Neutrophil (primary cell): ENCODE data around the gene RIOX2.

Source experiments
- H3K27ac ChIP-seq: fragments of 200-600 bp; sonication (generic); 2 replicates; pipeline ENCODE4 v1.5.1; 2016; ENCODE audit warnings: mild to moderate bottlenecking, moderate library complexity
- H3K27me3 ChIP-seq: fragments of 200-600 bp; sonication (generic); 2 replicates; pipeline ENCODE4 v1.6.0; 2016; ENCODE audit warnings: mild to moderate bottlenecking
- H3K36me3 ChIP-seq: fragments of 200-600 bp; sonication (generic); 2 replicates; pipeline ENCODE4 v1.5.1; 2017
- H3K4me1 ChIP-seq, 2 experiments: fragments of 200-600 bp in 1 of 2; sonication (generic) in 1 of 2; 1 replicate in 1 of 2; 2 replicates in 1 of 2; pipeline versions ENCODE4 v1.5.1 to v1.6.1; 2013 to 2016; ENCODE audit warnings: low read depth in 1 of 2, low read length in 1 of 2, mild to moderate bottlenecking in 1 of 2, moderate library complexity in 1 of 2; ENCODE audit not compliant: control insufficient read depth in 1 of 2, insufficient read depth in 1 of 2
- H3K4me3 ChIP-seq, 2 experiments: fragments of 200-600 bp in 1 of 2; sonication (generic) in 1 of 2; 1 replicate in 1 of 2; 2 replicates in 1 of 2; pipeline ENCODE4 v1.5.1; 2013 to 2016; ENCODE audit warnings: low read depth in 1 of 2, low read length in 1 of 2, mild to moderate bottlenecking in 1 of 2, moderate library complexity in 1 of 2
- H3K9me3 ChIP-seq: fragments of 200-600 bp; sonication (generic); 2 replicates; pipeline ENCODE4 v1.5.1; 2016
- TF ChIP-seq, protein P1 (sequence below): fragments of 200-600 bp; sonication (generic); IDR thresholded peaks from 2 replicates; pipeline ENCODE4 v1.5.1; 2016; ENCODE audit warnings: antibody characterized with exemption

Gene RIOX2

GRCh38 chr3:97948351-97949109 is 23.7 kb downstream of the RIOX2 start:
- Histone ChIP-seq H3K4me3 (no peak overlapping the region), H3K27me3 (no peaks in the 10 kb centered on the region), H3K36me3 (no peaks in the 10 kb centered on the region), H3K9me3 (no peaks in the 10 kb centered on the region), H3K4me1 (no peaks in the 10 kb centered on the region), H3K27ac (no peak overlapping the region)
- TF ChIP-seq, protein P1, sequence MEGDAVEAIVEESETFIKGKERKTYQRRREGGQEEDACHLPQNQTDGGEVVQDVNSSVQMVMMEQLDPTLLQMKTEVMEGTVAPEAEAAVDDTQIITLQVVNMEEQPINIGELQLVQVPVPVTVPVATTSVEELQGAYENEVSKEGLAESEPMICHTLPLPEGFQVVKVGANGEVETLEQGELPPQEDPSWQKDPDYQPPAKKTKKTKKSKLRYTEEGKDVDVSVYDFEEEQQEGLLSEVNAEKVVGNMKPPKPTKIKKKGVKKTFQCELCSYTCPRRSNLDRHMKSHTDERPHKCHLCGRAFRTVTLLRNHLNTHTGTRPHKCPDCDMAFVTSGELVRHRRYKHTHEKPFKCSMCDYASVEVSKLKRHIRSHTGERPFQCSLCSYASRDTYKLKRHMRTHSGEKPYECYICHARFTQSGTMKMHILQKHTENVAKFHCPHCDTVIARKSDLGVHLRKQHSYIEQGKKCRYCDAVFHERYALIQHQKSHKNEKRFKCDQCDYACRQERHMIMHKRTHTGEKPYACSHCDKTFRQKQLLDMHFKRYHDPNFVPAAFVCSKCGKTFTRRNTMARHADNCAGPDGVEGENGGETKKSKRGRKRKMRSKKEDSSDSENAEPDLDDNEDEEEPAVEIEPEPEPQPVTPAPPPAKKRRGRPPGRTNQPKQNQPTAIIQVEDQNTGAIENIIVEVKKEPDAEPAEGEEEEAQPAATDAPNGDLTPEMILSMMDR, result no peak

GRCh38 chr3:97942801-97943546 is 29.3 kb downstream of the RIOX2 start:
- Histone ChIP-seq H3K27ac (no peak overlapping the region), H3K4me3 (no peak overlapping the region), H3K4me1 (no peaks in the 10 kb centered on the region), H3K9me3 (no peaks in the 10 kb centered on the region), H3K27me3 (no peaks in the 10 kb centered on the region), H3K36me3 (no peaks in the 10 kb centered on the region)
- TF ChIP-seq, protein P1, result no peak

DNA sequence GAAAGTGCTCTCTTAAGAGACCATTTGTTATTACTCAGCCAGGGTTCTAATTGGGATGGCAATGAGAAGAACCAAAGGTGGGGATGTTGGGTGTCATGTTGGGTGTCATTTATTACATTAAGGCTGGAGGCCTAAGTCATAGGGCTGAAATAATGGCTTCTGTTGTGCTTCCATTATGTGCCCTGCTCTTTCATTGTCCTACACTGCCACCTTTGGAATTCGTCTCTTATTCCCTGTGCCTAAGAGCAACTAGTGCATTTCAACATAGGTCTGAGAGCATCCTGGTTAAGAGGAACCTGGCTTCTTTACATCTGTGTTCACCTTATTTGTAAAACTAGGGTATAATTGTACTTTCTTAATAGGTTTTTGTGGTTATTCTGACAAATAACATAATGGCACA is 32.2 kb downstream of the RIOX2 start:
- no peaks in the 10 kb centered on the region for H3K36me3 ChIP-seq
- no peak overlapping the region for H3K27ac ChIP-seq
- H3K27me3 ChIP-seq, result no peaks in the 10 kb centered on the region
- TF ChIP-seq, protein P1, result no peak
- no peaks in the 10 kb centered on the region for H3K4me1 ChIP-seq
- H3K9me3 ChIP-seq, result no peaks in the 10 kb centered on the region
- H3K4me3 ChIP-seq, result no peak overlapping the region

- Histone ChIP-seq H3K27me3 (no peaks in the 10 kb centered on the region), H3K9me3 (no peaks in the 10 kb centered on the region), H3K27ac (no peak overlapping the region), H3K4me3 (no peak overlapping the region), H3K36me3 (no peaks in the 10 kb centered on the region), H3K4me1 (no peaks in the 10 kb centered on the region)
- TF ChIP-seq, protein P1, result no peak
Observed at GRCh38 chr3:97939401-97939800, 32.8 kb downstream of the RIOX2 start.

DNA sequence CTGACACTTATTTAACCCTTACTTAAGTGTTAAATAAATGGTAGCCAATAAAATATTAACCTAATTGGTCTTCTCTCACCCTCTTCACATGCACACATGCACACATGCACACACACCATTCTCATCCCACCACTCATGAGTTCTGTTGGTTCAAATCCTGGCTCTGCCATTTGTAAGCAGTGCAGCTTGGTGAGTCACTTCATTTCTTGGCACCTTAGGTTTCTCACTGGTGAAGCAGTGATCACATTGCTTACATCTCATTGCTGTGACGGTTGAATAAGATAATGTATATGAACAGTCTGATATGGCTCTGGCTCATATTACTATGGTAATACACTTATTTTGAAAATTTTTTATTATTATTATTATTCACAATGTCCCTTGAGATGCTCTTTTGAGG is 33.8 kb downstream of the RIOX2 start:
- Histone ChIP-seq H3K27ac (no peak overlapping the region), H3K4me1 (no peaks in the 10 kb centered on the region), H3K36me3 (no peaks in the 10 kb centered on the region), H3K9me3 (no peaks in the 10 kb centered on the region), H3K27me3 (no peaks in the 10 kb centered on the region), H3K4me3 (no peak overlapping the region)
- TF ChIP-seq, protein P1, result no peak
